ENCODE measurements around the gene ANKFY1. TPM values are rescaled to one million over a fixed set of nuclear protein-coding genes. Genes with fewer than 3 reads are reported as not detected.

The ANKFY1 gene
- total RNA-seq, 1 experiment from 2014 or later, result 38.9 TPM

GRCh38 chr17:4173781-4174180 lies 90.0 kb downstream of the ANKFY1 start:
- RAD21 ChIA-PET (ENCODE audit: low non-redundant PET in 1 of 2, low total read pairs in 2 of 2, uncharacterized antibody in 2 of 2, unreplicated experiment in 2 of 2), result no interaction called here
- BruUV-seq (replicated peaks), result no TSS peak
- no peak overlapping the region for H2AFZ ChIP-seq (ENCODE audit: low read depth, low read length, poor library complexity, severe bottlenecking)
- DNase-seq (ENCODE audit: low read depth, low spot score) (no peak), ATAC-seq (no peak)
- CTCF ChIA-PET, result no interaction called here
- no peaks in the 10 kb centered on the region for H3K9me3 ChIP-seq (ENCODE audit: control insufficient read depth in 1 of 2, insufficient read depth in 1 of 2, low read depth in 1 of 2, low read length in 2 of 2)
- TF ChIP-seq POLR2AphosphoS5 (IDR thresholded peaks at IDR 0.05; ENCODE audit: low read depth, low read length) (no peak), CBX3 (IDR thresholded peaks at IDR 0.05; ENCODE audit: low read depth) (no peak), FOSL1 (IDR thresholded peaks at IDR 0.05; ENCODE audit: low read depth) (no peak), SP1 (IDR thresholded peaks at IDR 0.05; ENCODE audit: low read depth) (no peak), ZFX (IDR thresholded peaks at IDR 0.05) (no peak), TCF7L2 (IDR thresholded peaks at IDR 0.05; ENCODE audit: borderline replicate concordance, extremely low read depth, insufficient read depth, insufficient read length) (no peak), CEBPB (IDR thresholded peaks at IDR 0.05; ENCODE audit: low read depth) (no peak), ZNF274 (IDR thresholded peaks at IDR 0.05; ENCODE audit: low read depth, low read length) (no peak), SIN3A (IDR thresholded peaks at IDR 0.05; ENCODE audit: low read depth) (no peak)
- no peaks in the 10 kb centered on the region for H3K4me1 ChIP-seq (ENCODE audit: control insufficient read depth in 1 of 2, insufficient read depth in 2 of 2, low read length in 2 of 2)
- H3K9ac ChIP-seq (ENCODE audit: low read length), result no peak overlapping the region
- no peaks in the 10 kb centered on the region for H3K9me2 ChIP-seq (ENCODE audit: insufficient read depth)
- H3K27ac ChIP-seq (ENCODE audit: low read depth, low read length), result no peak overlapping the region
- H3K27me3 ChIP-seq (ENCODE audit: insufficient read depth, low read length), result no peaks in the 10 kb centered on the region
- no peaks in the 10 kb centered on the region for H3K79me2 ChIP-seq (ENCODE audit: insufficient read depth, low read length)
- no peaks in the 10 kb centered on the region for H4K20me1 ChIP-seq (ENCODE audit: insufficient read depth)
- H3K4me3 ChIP-seq (replicated peaks in 1 of 2; ENCODE audit: low read depth in 1 of 2, low read length in 2 of 2), result no peak overlapping the region
- intact Hi-C loops (cut with micrococcal nuclease), result no loop called here
- peaks cover 49 to 50% of the 10 kb centered on the region in 2 experiments for H3K36me3 ChIP-seq (ENCODE audit: control insufficient read depth in 1 of 2, insufficient read depth in 2 of 2, low read length in 2 of 2)
- POLR2A ChIA-PET, result no interaction called here
- no peak overlapping the region for H3K4me2 ChIP-seq (ENCODE audit: low read length)

GRCh38 chr17:4172356-4172755 lies 91.4 kb downstream of the ANKFY1 start:
- CTCF ChIA-PET, result no interaction called here
- BruUV-seq (replicated peaks), result no TSS peak
- peaks cover 38 to 48% of the 10 kb centered on the region in 2 experiments for H3K36me3 ChIP-seq (ENCODE audit: control insufficient read depth in 1 of 2, insufficient read depth in 2 of 2, low read length in 2 of 2)

More at GRCh38 chr17:4172356-4172755, 91.4 kb downstream of the ANKFY1 start:
- Histone ChIP-seq H3K4me1 (ENCODE audit: control insufficient read depth in 1 of 2, insufficient read depth in 2 of 2, low read length in 2 of 2) (no peaks in the 10 kb centered on the region), H3K79me2 (ENCODE audit: insufficient read depth, low read length) (no peaks in the 10 kb centered on the region), H3K27me3 (ENCODE audit: insufficient read depth, low read length) (no peaks in the 10 kb centered on the region), H3K4me2 (ENCODE audit: low read length) (no peak overlapping the region), H3K27ac (ENCODE audit: low read depth, low read length) (no peak overlapping the region), H3K9ac (ENCODE audit: low read length) (no peak overlapping the region), H3K9me2 (ENCODE audit: insufficient read depth) (no peaks in the 10 kb centered on the region), H2AFZ (ENCODE audit: low read depth, low read length, poor library complexity, severe bottlenecking) (no peak overlapping the region), H3K9me3 (ENCODE audit: control insufficient read depth in 1 of 2, insufficient read depth in 1 of 2, low read depth in 1 of 2, low read length in 2 of 2) (no peaks in the 10 kb centered on the region), H3K4me3 (replicated peaks in 1 of 2; ENCODE audit: low read depth in 1 of 2, low read length in 2 of 2) (no peak overlapping the region), H4K20me1 (ENCODE audit: insufficient read depth) (no peaks in the 10 kb centered on the region)
- TF ChIP-seq EZH2phosphoT487 (IDR thresholded peaks at IDR 0.05; ENCODE audit: borderline replicate concordance) (no peak), RAD21 (IDR thresholded peaks at IDR 0.05; ENCODE audit: low read depth) (no peak), TCF7L2 (IDR thresholded peaks at IDR 0.05; ENCODE audit: borderline replicate concordance, extremely low read depth, insufficient read depth, insufficient read length) (no peak), JUND (IDR thresholded peaks at IDR 0.05) (no peak), ZNF274 (IDR thresholded peaks at IDR 0.05; ENCODE audit: low read depth, low read length) (no peak), ELF1 (IDR thresholded peaks at IDR 0.05; ENCODE audit: borderline replicate concordance, low read depth) (no peak), REST (IDR thresholded peaks at IDR 0.05; ENCODE audit: low read depth) (no peak), EGR1 (IDR thresholded peaks at IDR 0.05; ENCODE audit: low read depth) (no peak), POLR2AphosphoS5 (IDR thresholded peaks at IDR 0.05; ENCODE audit: low read depth, low read length) (no peak), SIN3A (IDR thresholded peaks at IDR 0.05; ENCODE audit: low read depth) (no peak)
- POLR2A ChIA-PET, result no interaction called here
- ATAC-seq (no peak), DNase-seq (ENCODE audit: low read depth, low spot score) (no peak)
- RAD21 ChIA-PET (ENCODE audit: low non-redundant PET in 1 of 2, low total read pairs in 2 of 2, uncharacterized antibody in 2 of 2, unreplicated experiment in 2 of 2), result no interaction called here
- intact Hi-C loops (cut with micrococcal nuclease), result no loop called here

Data from HCT116 (cell line).